GM21515 (cell line): ENCODE measurements around the gene PPP2R2B.

ENCODE experiments used
- ATAC-seq: cut with Tn5 transposase; IDR thresholded peaks from one replicate; pipeline ENCODE4 v1.9.1; 2021; ENCODE audit not compliant: unreplicated experiment

Gene PPP2R2B

DNA sequence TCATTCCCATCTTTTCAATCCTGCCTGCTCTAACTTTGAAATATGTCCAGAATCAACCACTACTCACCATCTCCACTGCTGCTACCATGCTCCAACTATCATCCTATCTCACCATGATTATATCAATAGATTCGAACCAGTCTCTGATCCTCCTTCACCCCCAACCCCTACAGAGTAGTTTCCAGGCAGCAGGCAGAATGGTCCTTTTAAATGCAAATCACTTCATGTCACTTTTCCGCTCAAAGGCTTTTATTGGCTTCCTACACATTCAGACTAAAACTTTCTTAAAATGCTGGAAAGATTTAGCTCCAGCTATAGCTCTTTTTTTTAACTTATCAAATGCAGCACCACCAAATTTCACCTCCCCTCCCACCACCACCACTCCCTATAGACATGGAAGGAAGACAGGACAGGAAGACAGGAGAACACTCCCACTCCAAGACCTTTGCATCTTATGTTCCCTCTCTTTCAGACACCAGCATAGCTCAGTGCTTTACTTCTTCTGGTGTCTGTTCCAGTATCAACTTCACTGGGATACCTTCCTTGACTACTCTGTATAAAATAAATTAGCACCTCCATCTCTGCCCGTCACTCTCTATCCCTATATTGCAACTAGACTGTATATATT lies 9.9 kb upstream of the PPP2R2B start:
- ATAC-seq = no peak

DNA sequence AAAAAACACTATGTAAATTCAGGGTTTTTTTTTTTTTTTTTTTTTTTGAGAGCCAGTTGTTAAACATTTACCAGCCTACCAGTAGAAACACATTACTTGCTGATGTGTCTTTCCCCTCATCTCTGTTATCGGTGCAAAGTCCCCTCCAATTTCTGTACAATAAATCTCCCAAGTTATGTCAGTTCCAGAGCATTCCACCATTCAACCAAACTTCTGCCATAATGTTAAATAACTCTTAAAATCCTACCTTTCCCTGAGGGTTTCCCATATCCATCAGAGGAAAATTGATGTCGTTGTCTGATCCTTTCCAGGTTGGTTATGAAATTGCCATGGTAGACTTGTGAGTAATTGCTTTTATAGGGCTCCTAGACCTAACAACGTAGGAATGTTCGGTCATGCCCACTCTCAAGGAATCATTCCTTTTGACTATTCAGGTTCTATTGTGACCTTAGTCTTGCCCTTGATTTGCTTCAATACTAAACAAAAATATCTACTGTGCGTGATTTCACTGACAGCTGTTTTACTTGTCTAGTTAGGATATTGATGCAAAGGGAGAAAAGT lies 5.6 kb upstream of the PPP2R2B start:
- ATAC-seq = no peak

DNA sequence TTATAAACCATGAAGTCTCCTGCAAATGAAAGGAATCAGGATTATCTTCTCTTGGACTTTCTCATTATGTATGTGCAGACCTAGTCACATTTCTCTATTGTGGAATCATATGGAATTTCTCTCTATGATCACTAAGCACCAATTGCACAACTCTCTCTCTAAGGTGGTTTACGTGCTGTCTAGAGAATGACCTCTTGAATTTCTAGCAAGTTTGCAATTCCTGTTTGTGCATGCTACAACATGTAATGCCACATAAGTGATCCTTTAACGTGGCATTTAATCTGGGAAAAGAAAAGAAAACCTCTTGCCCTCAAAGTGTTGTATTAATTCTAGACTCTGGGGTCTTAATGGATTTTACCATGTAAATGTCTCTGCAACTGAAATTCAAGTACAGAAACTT lies 5.0 kb upstream of the PPP2R2B start:
- no peak for ATAC-seq

DNA sequence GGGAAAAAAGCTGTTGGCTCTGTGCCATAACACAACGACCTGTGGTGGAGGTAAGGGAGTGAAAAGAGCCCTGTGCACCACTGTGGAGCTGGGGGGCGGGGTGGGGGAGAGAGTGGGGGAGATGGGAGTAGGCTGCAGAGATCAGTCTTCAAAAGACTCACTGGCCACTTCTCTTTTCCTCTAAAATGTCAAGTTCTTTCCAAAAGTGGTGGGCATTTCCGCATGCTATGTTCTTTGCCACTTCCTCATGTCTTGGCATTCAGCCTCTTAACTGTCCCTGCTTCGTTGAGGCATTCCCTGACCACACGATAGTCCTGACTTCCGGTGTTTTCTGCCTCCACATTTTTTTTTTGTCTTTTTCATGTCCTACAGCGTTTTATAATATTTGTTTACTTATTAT lies 2.4 kb upstream of the PPP2R2B start:
- no peak for ATAC-seq

DNA sequence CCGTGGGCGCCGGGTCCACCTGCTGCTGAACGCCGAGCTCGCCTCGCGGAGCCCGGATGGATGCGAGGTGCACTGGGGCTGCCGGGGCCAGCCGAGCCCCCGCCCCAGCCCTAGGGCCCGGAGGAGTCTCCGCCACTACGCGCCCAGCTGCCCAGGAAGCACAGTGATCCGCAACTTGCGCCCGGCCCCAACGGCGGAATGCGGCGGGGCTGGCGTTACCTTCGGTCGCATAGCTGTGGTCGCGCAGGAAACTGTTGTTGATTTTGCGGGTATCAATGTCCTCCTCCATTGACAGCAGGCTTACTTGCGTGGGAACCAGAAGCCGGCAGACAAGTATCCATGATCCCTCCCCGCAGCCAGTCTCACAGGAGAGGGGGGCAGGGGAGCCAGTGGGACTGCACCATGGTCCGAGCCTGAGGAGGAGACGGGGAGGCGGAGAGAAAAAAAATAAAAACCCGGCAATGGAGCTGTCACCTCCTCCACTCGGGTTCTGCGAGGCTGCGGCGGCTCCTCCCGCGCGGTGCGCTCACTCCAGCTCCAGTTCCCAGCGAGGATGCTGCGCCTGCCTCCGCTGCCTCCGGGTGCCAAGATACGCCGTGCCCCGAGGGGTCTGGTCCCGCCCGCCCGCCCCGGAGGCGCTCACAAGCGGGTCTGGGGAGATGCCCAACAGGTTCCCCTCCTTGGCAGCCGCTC lies 628 bp downstream of the PPP2R2B start:
- ATAC-seq = peak; percentile 19

DNA sequence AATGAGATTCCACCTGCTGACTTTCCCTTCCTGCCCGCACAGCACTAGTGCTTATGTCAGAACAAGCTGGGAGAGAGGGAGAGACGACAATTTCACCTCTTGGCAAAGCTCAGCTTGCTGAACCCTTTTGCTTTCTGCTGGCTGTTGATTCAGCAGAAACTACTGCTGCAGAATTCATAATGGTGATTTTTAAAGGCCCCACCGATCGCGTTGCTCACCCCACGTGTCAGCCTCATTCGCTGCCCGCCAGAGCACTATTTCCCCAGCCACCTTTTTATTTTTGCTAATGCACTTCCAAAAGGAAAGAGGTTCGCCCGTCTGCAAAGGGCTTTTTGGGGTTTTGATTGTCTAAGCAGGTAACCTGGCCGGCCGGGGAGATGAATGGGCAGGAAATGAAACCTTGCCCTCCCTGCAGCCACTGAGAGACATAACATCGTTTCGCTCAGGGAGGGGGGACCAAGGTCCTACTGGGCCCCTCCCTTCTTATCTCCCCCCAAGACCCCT lies 1.3 kb downstream of the PPP2R2B start:
- no peak for ATAC-seq

GRCh38 chr5:146873186-146873917 lies 5.2 kb downstream of the PPP2R2B start:
- no peak for ATAC-seq

GRCh38 chr5:146872188-146872587 lies 6.4 kb downstream of the PPP2R2B start:
- no peak for ATAC-seq

DNA sequence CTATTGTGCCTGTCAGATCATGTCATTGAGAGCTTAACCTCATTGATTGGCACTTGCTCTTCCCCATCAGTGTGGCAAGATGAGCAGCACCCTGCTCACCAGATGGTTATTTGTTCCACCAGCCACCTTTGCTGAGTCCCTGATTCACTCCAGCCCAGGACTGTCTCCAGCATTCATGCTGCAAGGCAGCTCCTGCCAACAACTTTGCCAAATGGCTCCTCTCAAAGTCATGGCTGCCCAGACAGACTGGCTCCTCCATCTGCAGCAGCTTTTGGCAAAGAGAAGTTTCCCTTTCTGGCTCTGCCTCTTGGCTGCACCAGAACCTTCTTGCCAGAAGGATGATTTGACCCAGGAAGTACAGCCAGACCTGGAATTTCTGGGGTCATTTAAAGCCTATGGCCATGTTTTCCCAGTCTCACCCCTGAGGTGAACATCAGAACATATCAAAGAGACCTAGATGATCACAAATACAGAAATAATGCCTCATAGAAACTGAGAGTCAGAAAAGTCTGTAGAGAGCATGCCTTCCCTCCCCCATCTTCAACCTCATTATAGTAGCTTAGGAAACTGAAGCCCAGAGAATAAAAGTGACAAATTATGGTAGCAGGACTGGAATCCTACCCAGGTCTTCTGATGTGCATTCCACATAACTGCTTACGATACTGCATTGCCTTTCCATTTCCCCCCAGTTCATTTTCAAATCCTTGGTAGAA lies 10.4 kb downstream of the PPP2R2B start:
- no peak for ATAC-seq

DNA sequence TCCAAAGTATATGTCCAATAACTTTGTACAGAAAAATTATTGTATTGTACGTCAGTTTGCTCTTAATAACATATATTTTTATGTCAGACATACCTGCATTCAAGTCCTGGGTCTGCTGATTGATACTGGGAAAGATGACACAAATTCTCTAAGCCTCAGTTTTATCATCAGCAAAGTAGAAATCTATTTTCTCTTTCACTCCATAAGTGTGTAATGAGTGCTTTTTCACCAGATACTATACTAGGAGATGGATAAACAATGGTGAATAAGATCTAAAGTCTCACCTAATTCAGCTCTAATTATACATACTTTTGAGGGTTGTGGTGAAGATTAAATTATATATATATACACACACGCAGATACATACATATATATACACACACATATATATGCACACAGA lies 12.3 kb downstream of the PPP2R2B start:
- ATAC-seq = no peak

- no peak for ATAC-seq
These were observed 15.9 kb downstream of the PPP2R2B start for GRCh38 chr5:146862641-146863040.

DNA sequence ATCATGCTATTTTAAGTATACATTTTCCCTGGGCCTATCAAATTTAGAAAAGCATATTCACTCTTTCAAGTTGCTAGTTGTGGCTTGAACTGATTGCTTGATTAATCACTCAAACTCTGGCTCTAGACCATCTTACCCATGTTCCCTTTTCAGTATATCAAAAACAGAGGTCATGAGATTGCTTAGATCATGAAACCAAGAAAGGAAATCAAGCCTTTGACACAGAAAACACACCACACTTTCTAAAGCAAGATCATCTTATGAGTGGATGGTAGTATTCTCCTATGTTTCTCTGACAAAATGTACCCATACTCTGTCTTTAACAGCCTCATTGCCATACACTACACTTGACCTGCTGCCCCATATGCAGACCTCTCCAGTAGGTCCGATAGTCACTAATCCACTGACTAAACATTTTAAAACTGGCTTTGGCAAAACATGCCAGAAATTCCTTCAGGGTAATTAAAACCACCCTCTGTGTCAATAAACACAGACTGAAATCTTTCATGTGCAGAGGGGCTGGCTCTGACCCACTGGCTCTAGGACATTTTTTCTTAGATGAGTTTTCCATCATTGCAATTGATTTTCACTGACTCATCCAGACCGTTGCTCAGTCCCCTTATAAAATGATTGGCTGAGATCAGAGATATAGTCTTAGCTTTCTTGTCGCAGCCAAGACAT lies 18.2 kb downstream of the PPP2R2B start:
- ATAC-seq = no peak

DNA sequence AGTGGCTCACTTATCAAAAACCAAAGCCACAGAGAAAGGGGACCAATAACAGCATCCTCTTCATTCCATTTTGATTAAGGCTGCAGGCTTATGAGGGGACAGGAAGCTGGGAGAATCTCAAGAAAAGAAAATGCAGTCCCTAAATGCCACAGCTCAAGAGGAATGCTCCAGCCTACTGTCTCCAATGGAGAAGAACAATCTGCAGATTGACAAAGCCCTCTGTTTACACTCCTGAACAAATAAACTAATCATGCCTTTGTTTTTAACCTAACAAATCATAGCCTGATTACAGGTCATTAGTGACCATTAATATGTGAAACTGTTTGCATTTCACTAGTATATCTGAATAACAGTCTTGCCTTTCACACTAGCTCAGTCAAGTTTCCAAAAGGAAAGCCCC lies 26.5 kb downstream of the PPP2R2B start:
- ATAC-seq = no peak

- ATAC-seq = no peak
These were observed 27.4 kb downstream of the PPP2R2B start for GRCh38 chr5:146851133-146851532.

DNA sequence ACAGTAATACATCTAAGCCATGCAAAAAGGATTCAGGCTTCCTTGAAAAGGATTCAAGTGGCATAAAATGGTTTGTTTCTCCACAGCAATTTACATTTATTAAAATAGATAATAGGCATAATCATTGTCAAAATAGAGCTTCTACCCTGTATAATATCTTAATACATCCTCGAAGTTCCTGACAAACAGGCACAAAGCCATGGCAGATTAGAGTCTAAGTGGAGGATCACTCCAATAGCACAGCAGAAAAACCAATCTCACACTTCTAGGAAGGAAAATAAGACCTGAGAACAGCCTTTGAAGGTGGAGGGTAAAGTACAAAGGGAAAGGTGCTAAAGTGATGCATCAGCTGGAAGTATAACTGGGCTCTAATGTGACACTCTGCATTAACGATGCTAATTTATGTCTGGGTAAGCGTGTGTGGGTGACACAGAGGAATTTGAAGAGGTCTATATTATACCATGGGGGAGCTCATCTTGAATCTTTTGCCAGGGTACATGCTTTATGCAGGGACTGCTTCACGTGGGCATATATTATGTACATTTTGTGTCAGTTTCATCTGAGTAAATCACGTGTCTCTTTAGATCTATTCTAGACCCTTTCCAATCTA lies 28.8 kb downstream of the PPP2R2B start:
- no peak for ATAC-seq

DNA sequence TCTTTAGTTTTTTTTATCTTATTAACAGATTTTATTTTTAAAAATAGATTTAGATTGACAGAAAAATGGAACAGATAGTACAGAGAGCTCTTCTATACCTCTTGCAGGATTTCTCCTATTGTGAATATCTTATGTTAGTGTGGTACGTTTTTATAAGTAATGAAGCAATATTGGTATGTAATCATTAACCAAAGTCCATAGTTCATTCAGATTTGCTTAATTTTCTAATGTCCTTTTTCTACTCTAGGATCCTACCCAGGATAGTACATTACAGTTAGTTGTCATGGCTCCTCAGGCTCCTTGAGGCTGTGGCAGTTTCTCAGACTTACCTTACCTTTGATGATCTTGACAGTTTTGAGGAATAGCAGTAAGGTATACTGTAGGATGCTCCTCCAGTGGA lies 30.4 kb downstream of the PPP2R2B start:
- ATAC-seq = no peak

DNA sequence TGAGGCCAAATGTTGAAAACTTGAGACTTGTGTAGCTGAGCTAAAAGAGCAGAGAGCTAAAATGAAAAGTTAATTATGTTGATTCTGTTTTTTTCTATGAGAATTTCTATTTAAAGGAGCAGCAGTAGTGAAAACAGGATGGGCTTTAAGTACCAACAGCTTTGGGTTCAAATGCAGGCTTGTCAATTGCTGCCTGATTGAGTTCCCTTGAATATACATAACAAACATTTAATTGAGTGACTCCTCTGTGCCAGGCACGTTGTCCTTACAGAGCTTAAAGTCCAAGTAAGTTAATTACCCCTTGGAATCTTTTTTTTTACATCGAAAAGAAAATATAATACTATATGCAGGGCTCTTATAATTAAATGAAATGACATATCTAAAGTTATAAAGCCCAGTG lies 38.5 kb downstream of the PPP2R2B start:
- no peak for ATAC-seq

DNA sequence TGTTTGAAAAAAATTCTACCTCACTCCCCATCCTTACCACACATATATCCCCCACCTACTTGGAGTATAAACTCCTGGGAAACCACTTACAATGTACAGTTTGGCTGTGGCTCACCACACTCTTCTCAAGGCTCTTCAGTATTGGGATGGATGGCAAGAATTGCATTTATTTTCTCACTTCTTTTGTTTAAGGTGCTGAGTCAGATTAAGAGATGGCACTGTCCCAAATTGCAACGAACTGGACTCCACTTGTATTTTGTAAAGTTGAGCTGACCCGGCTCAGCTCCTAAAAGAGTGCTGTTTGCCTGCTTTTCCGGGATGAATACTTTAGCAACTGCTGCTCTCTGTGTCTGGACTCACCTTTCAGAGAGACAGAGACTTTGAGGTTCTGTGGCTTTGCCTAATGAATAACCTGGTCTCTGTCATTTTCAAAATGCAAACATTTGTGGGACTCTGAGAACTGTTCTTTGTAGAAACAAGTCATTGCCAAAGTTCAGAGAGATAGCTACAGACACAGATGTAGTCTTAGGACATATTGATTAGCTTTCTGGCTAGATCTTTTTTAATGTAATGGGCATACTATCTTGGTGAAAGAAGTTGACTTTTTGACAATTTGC lies 42.2 kb downstream of the PPP2R2B start:
- no peak for ATAC-seq

- ATAC-seq = no peak
These were observed 45.4 kb downstream of the PPP2R2B start for GRCh38 chr5:146832985-146833732.
